GM23248 (cell line): ENCODE results near the gene TRIM29.

Experiments
- EZH2 ChIP-seq: fragments of 200-600 bp; sonication (generic); IDR thresholded peaks from 2 replicates; pipeline ENCODE4 v1.6.1; 2018; ENCODE audit warnings: antibody characterized with exemption, mild to moderate bottlenecking; ENCODE audit not compliant: insufficient read depth, poor library complexity, severe bottlenecking
- EZH2phosphoT487 ChIP-seq: fragments of 200-600 bp; sonication (generic); IDR thresholded peaks from 2 replicates; pipeline ENCODE4 v1.6.1; 2018; ENCODE audit warnings: antibody characterized with exemption, moderate library complexity, mild to moderate bottlenecking, low read depth; ENCODE audit not compliant: insufficient read depth

DNA sequence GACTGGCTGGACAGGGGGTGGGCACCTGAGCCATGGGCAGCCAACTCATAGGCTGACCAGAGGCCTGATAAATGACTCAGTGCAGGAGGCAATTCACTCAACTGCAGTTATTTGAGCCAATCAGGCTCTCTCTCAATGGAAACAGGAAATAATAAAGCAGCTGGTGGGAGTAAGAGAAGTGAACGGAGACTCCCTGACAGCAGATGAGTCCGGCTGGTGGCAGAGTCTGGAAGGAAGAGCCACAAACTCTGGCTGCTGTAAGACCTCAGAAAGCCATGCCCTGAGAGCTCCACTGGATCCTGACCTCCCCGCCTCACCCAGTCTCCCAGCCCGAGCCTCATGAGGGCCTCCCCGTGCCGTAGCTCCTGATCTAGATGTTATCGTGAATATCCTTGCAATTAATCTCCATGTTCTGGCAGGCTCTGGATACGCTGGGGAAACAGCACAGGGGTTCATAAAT is 69.8 kb downstream of the TRIM29 start:
- TF ChIP-seq EZH2 = no peak
- TF ChIP-seq EZH2phosphoT487 = no peak
